GM13976 (cell line): ENCODE measurements around the gene STARD10.

Experiments used
- DNase-seq: peaks from one replicate; pipeline ENCODE4 v3.0.0; 2012; ENCODE audit warnings: low spot score
- in situ Hi-C: fragments of 300-500 bp; cut with MboI; formaldehyde crosslinking; loops from one replicate; pipeline ENCODE4 v1.12.0; 2022; ENCODE audit warnings: low sequenced_read_pairs, mixed read lengths, inconsistent platforms; ENCODE audit not compliant: unreplicated experiment
- TF ChIP-seq, protein P1 (sequence below): IDR thresholded peaks from 2 replicates; pipeline ENCODE4 v1.5.1; 2012; ENCODE audit warnings: borderline replicate concordance, mild to moderate bottlenecking; ENCODE audit not compliant: insufficient read depth; ENCODE audit errors: extremely low read depth, missing control alignments, control extremely low read depth

Gene STARD10

DNA sequence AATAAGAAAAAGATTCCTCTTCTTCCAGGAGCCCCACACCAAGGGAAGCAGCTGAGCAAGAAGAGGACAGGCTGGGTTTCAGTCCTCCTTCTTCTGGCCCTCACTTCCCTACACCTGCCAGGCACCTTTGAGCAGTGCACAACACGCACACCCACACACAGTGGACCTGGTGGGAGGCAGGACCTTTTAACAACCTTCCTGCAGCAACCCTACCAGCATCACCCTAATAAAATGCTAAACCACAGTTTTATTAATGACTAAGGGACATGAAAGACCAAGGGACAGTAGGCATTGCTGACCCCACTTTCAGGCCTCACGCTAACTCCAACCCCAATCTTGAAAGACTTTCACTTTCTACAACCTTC lies 53.8 kb downstream of the STARD10 start:
- DNase-seq: no peak
- in situ Hi-C loops: no loop called here
- TF ChIP-seq, protein P1, sequence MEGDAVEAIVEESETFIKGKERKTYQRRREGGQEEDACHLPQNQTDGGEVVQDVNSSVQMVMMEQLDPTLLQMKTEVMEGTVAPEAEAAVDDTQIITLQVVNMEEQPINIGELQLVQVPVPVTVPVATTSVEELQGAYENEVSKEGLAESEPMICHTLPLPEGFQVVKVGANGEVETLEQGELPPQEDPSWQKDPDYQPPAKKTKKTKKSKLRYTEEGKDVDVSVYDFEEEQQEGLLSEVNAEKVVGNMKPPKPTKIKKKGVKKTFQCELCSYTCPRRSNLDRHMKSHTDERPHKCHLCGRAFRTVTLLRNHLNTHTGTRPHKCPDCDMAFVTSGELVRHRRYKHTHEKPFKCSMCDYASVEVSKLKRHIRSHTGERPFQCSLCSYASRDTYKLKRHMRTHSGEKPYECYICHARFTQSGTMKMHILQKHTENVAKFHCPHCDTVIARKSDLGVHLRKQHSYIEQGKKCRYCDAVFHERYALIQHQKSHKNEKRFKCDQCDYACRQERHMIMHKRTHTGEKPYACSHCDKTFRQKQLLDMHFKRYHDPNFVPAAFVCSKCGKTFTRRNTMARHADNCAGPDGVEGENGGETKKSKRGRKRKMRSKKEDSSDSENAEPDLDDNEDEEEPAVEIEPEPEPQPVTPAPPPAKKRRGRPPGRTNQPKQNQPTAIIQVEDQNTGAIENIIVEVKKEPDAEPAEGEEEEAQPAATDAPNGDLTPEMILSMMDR: no peak

DNA sequence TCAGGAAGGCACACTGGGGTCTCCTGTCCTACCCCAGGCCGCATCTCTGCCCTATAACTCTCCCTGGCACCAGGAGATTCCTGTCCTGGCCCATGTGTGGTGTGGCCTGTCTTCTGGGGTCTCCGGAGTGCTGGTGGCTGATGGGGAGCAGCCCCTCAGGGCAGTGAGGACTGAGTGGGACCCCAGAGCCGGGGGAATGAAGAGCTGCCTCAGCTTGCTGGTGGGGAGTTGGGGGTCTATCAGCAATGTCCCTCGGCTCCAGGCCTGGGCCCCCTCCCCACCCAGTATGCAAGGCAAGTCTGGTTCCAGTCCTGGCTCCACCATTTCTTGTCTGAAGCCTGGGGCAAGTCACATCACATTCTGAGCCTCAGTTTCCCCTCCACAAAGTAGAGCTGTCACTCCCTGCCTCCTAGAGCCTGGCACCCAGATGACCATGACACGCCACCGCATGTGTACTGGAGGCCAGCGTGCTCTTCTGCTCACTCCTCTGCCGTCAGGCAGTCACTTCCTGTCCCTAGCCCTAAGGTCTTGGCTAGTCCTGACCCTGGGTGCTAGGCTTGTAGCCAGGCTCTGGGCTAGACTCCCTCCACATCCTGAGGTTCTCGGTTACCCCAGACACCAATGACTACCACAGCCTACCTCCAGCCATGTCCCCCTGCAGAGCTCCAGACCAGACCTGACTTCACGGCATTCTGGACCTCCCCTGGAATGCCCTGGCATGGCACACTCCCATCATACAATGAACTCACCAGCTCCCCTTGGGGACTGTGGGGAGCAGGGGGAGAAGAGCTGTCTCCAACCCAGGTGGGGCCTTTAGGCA lies 54.4 kb downstream of the STARD10 start:
- no peak for DNase-seq
- TF ChIP-seq, protein P1: no peak
- in situ Hi-C loops: no loop called here

DNA sequence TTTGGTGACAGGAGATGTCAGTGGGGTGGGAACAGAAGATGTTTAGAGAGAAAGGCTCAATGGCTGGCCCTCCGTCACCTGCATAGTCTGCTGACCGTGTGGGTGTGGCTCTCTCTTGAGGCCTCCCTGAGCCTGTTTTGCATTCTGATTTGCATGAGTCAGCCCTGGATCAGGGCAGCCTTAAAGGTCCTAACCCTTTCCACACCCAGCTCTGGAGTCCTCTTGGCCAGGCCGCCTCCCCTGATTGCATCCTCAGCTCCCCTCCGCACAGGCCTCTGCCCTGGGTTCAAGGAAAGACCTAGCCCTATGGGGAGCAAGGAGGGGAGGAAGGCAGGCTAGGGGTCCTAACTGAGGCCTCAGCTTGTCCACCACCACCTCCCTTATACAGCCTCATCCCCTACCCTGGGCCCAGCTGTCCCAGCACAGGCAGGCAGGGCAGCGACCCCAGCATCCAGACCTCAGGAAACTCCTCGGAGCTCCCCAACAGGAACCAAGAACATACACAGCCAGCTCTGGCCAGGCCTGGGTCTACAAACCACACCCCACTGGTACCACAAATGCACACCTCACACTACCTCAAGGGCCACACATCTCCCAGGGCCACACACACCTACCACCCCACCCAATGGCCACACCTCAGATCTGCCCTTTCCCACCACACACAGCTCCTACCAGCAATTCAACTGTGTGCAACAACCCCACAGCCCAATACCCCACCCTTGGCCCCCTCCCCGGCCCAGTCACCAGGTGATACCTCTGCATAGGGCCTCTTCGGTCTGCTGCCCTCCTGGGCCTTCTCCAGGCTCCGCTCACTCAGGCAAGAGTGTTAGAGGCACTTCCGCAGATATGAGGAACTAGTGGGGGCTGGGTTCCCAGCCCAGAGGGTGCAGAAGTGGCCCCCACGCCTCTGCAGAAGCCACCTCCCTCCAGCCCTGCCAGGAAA lies 55.4 kb downstream of the STARD10 start:
- in situ Hi-C loops: no loop called here
- DNase-seq: peak; percentile 73
- TF ChIP-seq, protein P1: no peak

DNA sequence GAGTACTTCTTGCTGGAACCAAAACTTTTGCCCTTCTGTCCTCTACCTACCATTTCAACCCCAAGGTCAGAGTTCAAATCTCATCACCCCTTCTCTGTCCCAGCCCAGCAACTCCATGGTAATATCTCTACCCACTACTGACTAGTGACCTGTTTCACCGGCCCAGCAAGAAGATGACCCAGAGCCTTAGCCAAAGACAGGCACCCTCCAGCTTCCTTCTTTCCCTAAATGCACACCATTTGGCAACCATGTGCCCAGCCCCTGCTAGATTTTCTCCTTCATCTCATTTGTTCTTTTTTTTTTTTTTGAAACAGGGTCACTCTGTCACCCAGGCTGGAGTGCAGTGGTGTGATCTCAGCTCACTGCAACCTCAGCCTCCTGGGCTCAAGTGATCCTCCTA lies 56.5 kb downstream of the STARD10 start:
- in situ Hi-C loops: no loop called here
- TF ChIP-seq, protein P1: no peak
- DNase-seq: no peak

DNA sequence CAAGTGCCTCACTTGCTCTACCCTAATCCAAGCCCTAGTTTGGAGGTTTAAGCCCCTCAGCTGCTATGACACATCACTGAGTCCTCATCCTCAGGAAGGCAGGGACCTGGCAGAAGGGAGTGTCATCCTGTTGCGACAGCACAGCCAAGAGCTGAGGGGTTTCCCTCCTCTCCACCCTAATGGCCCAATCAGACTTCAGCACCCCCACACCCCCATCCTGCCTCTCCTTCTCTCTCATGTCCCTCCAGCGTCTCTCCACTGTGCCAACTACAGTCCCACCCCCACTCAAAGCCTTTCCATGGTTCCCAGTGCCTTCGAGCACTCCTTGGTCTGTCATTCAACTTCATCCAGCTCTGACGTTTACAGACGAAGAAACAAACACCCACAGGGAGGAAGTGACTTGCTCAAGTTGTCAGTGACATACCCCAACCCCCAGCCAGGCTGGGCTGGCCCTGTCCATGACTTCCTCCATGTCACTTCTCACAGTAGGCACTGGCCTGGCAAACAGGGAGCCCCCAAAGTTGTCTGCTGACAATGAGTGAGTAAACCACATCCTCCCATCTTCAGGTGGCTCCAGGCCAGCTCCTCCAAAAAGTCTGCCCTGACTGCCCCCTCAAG lies 57.3 kb downstream of the STARD10 start:
- TF ChIP-seq, protein P1: no peak
- DNase-seq: peak; percentile 64
- in situ Hi-C loops: no loop called here

DNA sequence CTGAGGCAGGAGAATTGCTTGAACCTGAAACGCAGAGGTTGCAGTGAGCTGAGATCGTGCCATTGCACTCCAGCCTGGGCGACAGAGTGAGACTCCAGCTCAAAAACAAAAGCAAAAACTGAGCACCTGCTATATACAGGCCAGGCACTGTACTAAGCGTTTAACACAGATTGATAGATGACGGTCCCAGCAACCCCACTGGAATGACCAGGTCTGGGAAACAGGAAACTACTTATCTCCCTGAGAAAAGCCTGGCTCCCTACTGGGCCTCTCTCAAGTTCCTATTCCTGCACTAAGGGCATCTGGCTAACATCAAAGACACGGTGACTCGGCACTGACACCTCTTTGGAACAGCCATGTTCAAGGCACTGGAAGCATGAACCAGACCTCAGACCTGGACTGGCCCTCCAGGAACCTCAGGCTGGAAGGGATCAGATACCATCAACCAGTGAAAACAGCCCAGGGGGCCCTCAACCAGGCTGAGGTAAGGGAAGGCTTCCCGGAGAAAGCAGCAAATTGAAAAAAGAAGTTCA lies 58.3 kb downstream of the STARD10 start:
- TF ChIP-seq, protein P1: no peak
- in situ Hi-C loops: no loop called here
- no peak for DNase-seq
